HG03103 (cell line): Measurements from ENCODE around the gene UBAC2.

Experiments
- ATAC-seq: cut with Tn5 transposase; IDR thresholded peaks from one replicate; pipeline ENCODE4 v1.9.1; 2021; ENCODE audit warnings: low read depth; ENCODE audit not compliant: unreplicated experiment

The UBAC2 gene

DNA sequence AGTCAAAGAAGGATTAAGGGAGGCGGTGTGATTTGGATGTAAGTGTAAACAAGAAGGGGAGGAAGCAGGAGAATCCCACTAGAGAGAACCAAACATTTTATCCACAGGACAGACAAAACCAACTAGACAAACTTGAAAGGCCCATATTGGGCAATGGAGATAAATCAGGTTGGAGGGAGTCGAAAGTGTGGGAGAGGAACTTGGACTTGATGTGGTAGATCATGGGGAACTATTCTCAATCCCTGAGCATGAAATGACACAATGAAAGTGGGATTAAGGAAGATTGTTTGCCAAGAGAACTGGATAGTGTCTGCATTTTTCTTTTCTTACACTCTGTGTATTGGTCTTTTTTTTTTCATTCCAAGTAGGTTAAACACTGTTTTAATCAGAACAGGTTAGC, 88.6 kb downstream of the UBAC2 start:
- no peak for ATAC-seq

DNA sequence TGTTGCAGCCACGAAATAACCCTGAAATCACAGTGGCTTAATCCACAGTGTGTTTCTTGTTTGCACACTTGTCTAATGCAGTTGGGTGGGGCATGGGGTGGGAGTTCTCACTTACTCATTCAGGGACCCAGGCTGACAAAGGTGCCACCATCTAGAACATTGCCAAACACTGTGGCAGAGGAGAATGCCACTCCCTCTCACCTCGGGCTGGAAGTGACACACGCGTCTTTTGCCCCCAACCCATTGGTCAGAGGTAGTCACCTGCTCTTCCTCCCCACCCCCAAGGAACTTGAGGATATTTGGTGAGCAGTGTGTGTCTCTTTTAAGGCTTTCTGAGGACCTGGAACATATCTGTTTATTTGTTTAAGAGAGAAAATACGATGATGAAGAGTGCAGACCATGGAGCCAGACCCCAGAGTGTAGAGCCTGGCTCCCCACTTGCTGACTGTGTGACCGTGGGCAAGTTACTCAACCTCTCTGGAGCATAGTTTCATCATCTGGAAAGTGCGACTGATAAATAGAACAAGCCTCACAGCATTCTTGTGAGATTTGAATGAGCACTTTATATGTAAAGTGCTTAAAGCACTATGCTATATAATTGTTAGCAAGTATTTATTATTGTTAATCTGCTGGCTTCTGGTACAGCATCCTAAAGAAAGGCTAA, 89.2 kb downstream of the UBAC2 start:
- no peak for ATAC-seq

DNA sequence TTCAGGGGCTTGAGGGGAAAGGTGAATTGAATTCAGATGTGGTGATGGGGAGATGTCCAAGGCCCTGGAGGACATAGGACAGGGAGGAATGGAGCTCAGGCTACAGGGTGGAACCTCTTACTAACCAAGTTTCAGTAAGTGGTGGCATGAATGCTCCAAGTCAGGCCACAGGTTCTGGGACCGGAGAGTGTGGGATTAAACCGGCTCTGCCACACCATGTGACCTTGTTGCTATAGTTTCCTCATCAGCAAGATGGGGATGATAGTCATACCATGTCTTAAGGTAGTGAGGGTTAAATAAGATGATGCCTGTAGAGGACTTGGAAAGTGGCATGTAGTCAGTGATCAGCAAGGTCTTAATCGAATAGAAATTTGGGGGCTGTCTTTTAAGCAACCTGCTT, 90.2 kb downstream of the UBAC2 start:
- ATAC-seq = no peak

DNA sequence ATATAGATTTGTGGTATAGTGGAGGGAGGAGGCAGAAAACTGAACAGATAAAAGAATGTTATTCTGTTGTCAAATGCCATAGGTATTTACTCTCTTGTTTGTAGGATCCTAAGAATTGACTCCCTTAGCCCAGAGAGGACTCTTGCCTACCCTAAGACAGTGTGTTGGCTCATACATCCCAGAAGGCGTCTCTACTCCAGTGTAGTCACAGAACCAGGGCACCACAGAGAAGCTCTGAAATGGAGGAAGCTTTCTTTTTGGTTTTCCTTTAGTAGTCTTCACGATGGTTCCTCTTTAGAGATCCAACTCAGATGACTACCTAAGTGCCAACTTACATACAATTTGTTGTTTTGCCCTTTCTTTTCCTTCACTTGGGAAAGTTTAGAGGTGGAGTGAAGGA, 92.5 kb downstream of the UBAC2 start:
- ATAC-seq = no peak

DNA sequence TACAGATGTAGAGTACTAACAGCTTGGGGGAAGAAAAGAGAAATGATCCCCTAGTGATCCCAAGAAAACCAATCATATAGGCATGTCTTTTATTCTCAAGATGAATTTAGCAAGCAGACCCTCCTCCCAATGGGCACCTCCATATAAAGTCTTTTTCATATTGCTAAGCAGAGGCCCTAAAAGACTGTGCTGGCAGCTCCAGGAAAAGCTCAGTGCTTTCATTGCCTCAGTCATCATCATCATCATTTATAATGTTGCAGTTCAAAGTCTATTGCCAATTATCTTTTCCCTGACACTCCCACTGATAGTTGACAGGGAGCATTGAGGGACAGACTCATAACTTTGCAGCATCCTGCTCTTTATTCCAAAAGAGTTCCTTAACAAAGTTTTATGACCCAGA, 93.5 kb downstream of the UBAC2 start:
- no peak for ATAC-seq

DNA sequence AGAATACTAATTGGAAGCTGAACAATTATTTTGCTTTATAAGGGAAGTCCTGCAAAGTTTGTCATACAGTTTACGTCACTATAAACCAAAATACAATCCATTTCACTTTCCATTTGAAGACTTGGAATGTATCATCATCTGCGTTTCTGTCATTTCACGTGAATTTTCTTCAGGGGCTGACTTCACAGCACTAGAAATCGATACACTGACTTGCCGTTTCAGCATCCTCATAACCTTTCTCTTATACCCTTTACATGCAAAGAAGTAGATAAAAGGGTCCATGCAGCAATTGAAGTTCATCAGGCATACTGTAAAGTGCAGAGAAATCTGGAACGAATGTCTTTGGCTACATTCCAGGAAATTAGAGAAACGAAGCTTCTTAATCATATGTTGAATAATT, 94.3 kb downstream of the UBAC2 start:
- no peak for ATAC-seq

DNA sequence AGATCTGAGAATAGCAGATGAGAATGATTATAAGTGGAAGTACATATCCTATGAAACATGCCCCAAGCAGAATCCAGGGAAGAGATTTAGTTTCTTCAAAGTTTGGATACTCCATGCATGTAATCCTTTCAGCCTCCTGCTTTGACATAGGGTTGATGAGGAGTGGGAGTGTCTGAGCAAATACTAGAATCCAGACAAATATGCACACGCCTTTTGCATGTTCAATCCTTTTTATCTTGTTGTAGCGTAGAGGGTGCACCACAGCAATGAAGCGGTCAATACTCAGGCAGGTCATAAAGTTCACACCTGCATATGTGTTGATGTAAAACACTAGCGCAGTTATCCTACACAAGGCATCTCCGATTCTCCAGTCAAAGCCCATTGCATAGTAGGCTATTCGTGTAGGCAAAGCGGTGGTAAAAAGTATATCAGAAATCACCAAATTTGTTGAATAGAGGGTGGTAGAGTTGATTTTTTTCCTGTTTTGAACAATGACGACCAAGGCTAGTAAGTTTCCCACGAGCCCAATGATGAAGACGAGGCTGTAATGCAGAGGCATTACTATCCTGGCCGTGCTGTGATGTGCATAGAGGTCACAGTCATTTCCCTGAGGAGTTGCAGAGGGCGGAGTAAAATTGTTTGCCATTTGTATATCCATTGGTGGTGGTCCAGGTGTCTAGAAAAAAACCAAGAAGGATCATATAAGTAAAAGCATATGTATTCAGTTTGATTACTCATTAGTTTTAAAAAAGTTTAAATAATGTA, 95.0 kb downstream of the UBAC2 start:
- no peak for ATAC-seq

DNA sequence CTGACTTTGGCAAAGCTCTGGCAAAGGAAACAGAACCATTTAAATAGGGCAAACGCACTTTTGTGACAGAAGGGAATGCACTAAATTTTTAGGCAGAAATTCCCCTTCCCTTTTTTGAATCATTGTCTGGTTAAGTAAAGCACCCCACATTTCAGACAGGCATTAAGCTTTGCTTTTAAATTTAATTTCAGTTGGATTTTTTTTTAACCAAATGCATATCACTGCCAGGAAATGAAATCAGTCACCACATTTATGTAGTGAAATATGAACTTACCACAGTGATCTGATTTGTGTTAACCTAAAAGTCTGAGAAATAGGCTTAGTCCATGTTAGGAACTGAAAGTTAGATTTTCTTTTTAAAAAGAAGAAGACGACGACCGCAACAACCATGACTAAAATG, 95.7 kb downstream of the UBAC2 start:
- ATAC-seq = peak; percentile 57

DNA sequence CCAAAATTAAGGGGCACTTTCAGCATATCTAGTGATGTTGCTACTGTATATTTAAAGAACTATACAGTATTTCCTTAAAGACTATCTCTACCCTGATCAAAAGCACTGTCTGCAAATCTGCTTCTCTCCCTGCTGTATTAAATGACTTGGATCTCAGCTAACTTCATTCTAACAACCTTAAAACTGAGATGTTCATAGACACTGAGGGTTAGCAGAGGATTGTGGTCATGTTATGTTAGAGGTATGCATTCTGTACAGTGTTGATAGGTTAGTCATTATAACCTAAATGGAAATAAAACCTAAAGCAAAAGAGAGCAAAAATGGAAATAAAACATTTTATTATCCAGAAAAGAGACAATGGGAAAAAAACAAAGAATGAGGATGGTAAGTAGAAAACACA, 96.7 kb downstream of the UBAC2 start:
- ATAC-seq = no peak

DNA sequence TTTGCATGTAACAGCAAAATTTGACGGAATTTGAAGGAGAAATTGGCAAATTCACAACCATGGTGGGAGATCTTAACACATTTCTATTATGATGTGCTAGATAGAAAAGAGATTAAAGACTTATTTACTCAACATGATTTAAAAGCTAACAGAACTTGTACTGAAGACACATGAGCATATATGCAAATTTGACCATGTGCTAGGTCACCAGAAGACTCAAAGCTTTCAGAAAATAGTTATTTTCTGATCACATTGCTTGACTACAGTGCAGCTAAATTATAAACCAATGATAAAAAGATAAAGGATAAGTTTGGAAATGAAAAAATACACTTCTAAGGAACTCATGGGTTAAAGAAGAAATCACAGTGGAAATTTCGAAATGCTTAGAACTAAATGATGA, 97.4 kb downstream of the UBAC2 start:
- no peak for ATAC-seq

DNA sequence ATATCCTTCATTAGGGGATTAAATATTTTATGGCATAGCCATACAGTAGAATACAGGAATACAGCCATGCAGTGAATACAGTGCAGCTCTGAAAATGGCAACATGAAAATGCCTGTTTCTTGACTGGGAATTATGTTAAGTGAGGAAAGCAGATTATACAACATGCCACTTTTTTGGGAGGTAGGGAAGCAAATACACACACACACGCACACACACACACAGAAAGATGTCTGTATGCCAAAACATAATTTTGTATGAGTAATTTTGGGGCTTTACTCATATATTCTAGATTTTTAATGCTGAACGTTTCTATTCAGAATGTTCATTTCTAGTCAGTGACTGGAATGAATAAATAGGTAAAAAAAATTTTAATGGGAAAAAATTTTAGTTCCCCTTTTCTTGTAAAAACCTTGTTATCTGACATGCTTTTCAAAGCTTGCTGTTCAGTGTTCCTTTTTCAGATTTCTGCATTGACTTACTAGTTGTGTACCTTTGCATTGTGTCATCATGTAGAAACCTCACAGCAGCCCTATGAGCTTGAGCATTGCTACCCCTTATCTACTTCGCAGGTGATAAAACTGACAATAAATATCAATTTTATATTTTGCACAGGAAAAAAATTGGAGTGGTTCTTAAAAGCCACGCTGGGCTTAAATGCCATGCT, 98.7 kb downstream of the UBAC2 start:
- ATAC-seq = no peak

DNA sequence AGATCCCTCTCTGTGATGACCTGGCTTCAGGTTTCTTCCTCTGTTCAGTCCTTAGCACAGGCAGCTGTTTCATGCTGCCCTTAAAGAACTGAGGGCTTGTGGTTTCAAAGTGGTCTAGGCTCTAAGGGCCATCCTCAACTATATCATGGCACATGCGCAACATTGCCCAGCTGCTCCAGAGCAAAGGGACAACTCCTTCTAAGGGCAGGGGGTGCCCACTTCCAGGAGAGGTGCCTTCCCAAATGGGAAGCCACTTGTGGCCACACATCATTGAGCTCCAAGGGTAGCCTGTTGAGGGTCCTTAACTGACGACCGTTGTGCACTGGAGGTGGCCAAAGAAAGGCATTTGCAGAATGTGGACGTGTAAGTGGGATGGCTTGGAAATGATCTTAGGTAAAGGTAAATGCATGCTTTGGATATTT, 99.3 kb downstream of the UBAC2 start:
- no peak for ATAC-seq

DNA sequence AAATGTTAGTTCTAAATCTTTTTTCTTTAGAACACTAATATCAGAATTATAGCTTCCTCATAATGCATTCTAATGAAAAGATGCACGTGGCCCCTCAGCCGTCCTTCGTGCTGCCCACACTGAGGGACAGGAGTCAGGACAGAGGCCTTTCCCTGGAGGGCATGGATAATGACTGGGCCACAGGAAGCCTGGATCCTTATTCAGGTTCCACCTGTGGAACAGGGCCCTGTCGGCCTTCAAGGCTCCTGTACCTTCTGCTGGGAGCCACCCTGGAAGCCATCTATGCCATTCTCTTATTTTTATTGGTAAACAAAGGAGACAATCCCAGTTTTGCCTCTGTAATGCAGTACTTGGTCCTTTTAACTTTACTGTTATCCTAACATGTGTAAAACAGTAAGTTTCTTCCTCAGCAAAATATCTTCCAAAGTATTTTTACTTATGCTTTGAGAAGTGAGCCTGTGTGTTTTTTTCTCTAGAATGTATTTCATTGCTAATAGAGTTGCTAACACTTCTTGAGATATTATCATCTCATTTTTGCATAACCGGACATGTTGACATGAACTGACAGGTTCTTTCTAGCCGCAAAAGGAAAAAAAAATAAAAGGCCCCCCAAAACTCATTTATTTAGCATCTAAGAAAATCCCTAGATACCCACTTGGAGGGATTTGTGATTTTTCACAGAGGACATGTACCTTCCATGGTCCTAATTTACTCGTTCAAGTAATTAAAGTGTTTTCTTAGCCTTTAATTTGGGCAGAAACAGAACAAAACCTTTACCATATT, 100.6 kb downstream of the UBAC2 start:
- ATAC-seq = no peak

DNA sequence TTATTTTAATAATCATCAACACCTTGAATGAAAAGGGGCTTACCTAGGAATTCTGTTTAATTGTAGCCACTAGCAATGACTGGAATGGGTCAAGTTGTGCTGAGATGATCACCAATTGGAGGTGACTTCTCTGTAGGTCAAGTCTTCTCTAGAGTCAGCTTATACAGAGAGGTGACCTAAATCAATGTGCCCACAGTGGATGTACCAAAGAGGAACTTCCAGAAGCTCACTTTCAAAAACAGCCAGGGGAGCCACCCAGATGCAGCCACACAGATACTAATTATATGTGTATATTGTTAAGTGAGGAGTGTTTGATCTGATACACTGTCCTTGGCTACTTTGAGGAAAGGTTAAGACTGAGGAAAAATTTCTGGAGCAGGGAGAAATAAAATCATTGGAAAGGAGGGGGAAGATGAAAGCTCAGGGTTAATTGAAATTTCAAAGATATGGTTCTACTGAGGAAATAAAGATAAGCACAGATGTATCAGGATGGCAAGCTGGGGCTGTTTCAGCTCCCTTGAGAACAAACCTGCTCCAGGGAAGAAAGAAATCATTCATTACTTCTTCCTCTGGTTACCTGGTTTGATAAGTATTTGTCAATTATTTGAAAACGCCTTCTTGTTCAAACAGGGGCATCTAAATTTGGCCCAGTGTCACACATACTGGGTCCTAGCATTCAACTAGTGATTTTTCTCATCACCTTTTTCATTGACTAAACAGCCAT, 101.4 kb downstream of the UBAC2 start:
- ATAC-seq = no peak

DNA sequence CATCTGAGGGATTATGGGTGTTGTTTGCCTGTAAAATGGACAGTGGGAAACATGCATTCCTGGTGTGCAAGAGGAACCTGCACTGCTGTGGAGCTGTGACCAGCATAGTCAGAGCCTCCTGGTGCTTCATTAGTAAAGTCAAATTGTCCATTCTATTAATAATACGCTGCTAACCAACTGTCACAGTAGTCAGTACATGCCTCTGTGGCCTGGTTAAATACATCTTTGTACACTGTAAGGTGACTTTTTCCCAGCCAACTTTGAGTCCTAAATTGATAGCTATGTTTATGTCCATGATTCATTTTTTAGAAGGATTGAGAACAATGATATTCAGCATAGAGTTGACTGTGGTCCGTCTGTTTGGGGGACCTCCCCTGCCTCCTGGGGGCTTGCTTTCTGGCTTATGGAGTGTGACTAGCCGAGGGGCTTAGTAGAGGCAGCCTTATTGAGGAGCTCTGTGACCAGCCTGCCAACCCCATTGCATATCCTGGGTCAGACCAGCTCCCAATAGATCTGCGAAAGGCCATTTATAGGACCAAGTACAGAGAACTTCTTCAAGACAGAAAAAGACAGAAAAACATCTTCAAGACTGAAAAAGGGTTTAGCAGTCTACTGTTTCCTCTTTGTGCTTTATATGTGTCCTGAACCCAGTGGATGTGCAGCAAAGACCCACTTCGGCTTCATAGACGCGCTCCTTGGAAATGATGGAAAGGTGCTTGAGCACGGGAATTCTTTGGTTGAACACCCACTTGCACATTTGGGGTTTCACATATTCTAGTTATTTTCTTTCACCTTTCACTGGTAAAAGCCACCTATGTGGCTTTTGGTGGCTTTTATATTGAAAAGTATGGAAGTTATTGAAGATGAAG, 102.2 kb downstream of the UBAC2 start:
- ATAC-seq = no peak

DNA sequence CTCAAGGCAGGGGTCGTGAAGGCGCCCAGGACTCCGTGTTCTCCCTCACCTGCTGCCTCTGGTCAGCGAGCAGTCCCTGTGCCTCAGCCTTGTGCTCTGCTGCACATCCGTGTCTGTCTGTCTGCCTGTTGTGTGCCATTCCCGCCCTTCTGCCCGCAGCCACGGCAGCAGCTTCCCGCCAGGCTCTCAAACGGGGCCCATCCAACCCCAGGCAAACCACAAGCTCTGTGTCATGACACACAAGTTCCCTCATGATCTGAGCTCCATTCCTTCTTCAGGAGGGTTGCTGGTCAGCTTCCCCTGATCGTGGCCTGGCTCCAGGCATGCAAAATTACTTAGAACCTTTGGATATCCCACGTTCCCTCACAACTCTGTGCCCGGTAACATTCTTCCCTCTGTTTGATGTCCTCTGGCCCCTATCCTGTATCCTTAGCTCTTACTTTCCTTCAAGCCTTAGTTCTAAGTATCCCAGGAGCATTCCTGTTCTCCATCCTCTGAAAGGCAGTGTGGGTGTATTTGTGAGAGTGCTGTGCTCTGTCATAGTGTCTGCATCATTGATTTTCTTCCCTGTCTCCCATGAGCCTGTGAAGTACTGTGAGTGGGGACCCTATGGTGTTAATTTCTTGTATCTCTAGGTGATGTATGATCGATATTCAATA, 103.3 kb downstream of the UBAC2 start:
- ATAC-seq = no peak

DNA sequence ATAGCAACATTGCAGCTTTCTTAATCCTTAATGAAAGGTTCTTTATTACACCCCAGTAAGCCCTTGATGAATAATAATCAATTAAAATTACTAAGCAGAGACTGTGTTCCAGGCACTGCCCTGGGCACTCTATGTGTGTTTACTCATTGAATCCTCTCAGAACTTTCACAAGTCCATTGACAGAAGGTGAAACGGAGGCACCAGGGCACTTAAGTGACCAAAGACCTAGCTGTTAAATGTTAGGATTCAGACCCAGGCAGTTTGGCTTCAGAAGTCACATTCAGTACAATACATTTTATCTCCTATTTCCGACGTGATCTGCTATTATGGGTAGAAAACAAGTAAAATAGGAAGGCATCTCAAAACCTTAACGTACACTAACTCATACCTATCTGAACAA, 103.9 kb downstream of the UBAC2 start:
- no peak for ATAC-seq

DNA sequence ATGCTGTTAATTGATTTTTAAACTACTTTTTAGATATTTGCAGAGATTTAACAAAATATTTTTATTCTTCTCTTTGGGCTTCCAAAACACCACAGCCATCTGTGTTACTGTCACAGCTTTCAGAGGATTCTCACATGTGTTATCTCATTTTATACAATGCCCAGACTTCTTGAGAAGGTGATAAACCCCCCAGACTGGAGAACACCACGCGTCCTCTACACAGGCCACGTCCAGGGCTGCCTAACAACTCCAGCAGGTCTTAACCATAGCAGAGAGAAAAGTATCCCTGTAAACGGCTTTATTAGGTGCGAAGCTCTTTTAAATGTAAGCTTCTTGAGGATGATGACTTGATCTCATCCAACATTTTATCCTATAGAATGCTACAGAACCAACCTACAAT, 104.5 kb downstream of the UBAC2 start:
- ATAC-seq = no peak

DNA sequence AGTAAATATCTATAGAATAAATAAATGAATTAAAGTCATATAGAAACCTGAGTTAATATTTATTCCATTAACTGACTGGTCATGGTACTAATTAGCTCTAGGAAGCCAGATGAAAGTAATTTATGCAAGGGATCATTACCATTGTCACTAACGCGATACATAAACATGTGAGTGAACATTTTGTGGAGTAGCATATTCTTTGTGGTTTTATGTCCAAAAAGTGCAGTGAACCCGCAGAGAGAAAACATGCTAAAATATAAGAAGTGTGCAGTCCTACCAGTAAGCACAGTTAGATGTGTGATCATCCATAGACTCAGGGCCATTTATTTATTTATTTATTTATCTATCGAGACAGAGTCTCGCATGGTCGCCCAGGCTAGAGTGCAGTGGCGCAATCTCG, 104.9 kb downstream of the UBAC2 start:
- ATAC-seq = no peak
